Measurements from ENCODE around the gene DLG1.

DNA sequence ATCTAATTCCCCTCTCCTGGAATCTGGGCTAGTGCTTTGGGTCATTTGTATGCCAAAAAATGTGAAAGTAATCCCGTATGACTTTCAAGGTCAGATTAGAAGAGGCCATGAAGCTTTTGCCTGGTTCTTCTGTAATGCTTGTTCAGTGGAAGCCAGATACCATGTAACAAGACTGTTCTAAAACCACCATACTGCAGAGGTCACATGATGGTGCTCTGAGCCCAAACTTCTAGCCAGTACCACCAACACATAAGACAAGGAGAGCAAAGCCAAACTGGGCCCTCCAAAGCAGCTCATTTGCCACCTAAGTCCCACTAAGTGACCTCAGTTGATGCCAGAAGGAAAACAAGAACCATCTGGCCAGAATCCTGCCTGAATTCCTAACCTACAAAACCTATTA lies 204.5 kb downstream of the DLG1 start:
- TF ChIP-seq POLR2A (IDR thresholded peaks at IDR 0.05) (no peak), CTCF (IDR thresholded peaks at IDR 0.05) (no peak)

Measured in adrenal gland (tissue), 5 donors.